Pancreas (tissue), 10 donors: Measurements from ENCODE around the gene AHSP. TPM values are rescaled to one million over a fixed set of nuclear protein-coding genes. Genes with fewer than 3 reads are reported as not detected.
A peak's percentile ranks its signal among the peaks of the same experiment; 100 is the strongest.

ENCODE experiments used
- ATAC-seq, 4 donors: fragments of 200-7000 bp; cut with Tn5 transposase; one replicate each; pipeline versions ENCODE4 v1.8.0 to v1.9.1; 2020; ENCODE audit warnings: mild to moderate bottlenecking in 4 of 4, moderate library complexity in 4 of 4
- DNase-seq, 6 donors: peaks; one replicate each; pipeline ENCODE4 v3.0.0-alpha.2; 2020
- FAIRE-seq: peaks from 2 replicates; lab custom pipeline; 2012; peaks lifted over from hg19 to GRCh38; lab: Jason Lieb, UNC
- H3K27ac ChIP-seq, 4 donors: fragments of 200-600 bp; sonication (generic); 1 replicate in 3 of 4; 2 replicates in 1 of 4; pipeline versions ENCODE4 v1.5.0 to v1.8.0; 2020
- H3K27me3 ChIP-seq, 4 donors: fragments of 200-600 bp; one replicate each; pipeline ENCODE4 v1.8.0; 2021
- H3K36me3 ChIP-seq, 3 donors: fragments of 200-600 bp; sonication (generic) in 1 of 3; one replicate each; pipeline versions ENCODE4 v1.5.0 to v1.8.0; 2020 to 2021
- H3K4me1 ChIP-seq, 3 donors: fragments of 200-600 bp; one replicate each; pipeline ENCODE4 v1.8.0; 2021
- H3K4me3 ChIP-seq, 4 donors: fragments of 200-600 bp; sonication (generic) in 2 of 4; one replicate each; pipeline versions ENCODE4 v1.5.0 to v1.8.0; 2020 to 2021
- H3K9me3 ChIP-seq, 4 donors: fragments of 200-600 bp; one replicate each; pipeline ENCODE4 v1.8.0; 2021
- CTCF ChIP-seq, 4 donors: fragments of 200-600 bp; sonication (generic) in 3 of 4; IDR thresholded peaks; one replicate each; pipeline versions ENCODE4 v1.5.0 to v1.8.0; 2021; ENCODE audit warnings: antibody characterized with exemption in 4 of 4
- WGBS, 2 donors: extraction: QIAGEN DNeasy Blood & Tissue Kit; methylation state at CpG; one replicate each; pipeline ENCODE4 v1.1.7; 2013; 5-methylcytosine and 5-hydroxymethylcytosine counted together
- intact Hi-C, 3 donors: fragments of 100-400 bp; cut with DNase I; formaldehyde crosslinking; loops; one replicate each; pipeline versions ENCODE4 v1.11.1 to v1.14.2; 2022
- polyA plus RNA-seq, 2 donors: library from polyadenylated mRNA; stranded (reverse); fragments of 200-250 nt; gene quantifications; one replicate each; pipeline ENCODE4 v1.2.3, GENCODE V29; 2013
- total RNA-seq, 6 donors: library from RNA; stranded (reverse); fragmentation: NEBNext Ultra II Directional in 4 of 6; extraction: Animal tissue kit (Norgen Biotek cat#: 25700) in 4 of 6; gene quantifications; one replicate each; pipeline versions ENCODE4 v1.2.1 to v1.2.4, GENCODE V29; 2021 to 2023
- donor health status: healthy with polysubstance abuse.
- donor health status: DM: no; HTN: no; CAD: no; lungs with moderate emphysema.
- donor health status: DM: no; HTN: no; CAD: no.
- donor health status: control.
- donor health status: control.
- donor health status: Bipolar disorder and iron deficiency.
- donor health status: DM: yes; HTN: yes; CAD: no.
- donor health status: DM: no; HTN: no; CAD: no.
- donor health status: DM: no; HTN: no; CAD: no.
- donor health status: DM: yes; HTN: yes; CAD: no.

Gene AHSP
- total and polyA plus RNA-seq, 8 donors = not detected

GRCh38 chr16:31489616-31490584, 37.8 kb upstream of the AHSP start:
- Histone ChIP-seq H3K4me1 (peaks cover 5 to 11% (median 7%) of the 10 kb centered on the region in 3 donors), H3K36me3 (peaks cover 4 to 14% (median 6%) of the 10 kb centered on the region in 3 donors), H3K27ac (no peak overlapping the region), H3K9me3 (no peaks in the 10 kb centered on the region), H3K4me3 (no peak overlapping the region), H3K27me3 (no peaks in the 10 kb centered on the region)
- intact Hi-C loops = loop anchor here in 1 of 3 donors (10.0 kb wide), 1 partner anchor 215 kb away; no protein-coding TSS in a partner anchor
- FAIRE-seq (no peak), DNase-seq (peak in 1 of 6 donors; percentile 70), ATAC-seq (no peak)
- 89 to 94% methylated on average over 21 to 22 of the region's 22 CpGs for WGBS, 2 donors
- no peak for TF ChIP-seq CTCF (IDR thresholded peaks at IDR 0.05)

GRCh38 chr16:31491778-31492418, 35.8 kb upstream of the AHSP start:
- no peak for ATAC-seq
- H3K27me3 ChIP-seq = no peaks in the 10 kb centered on the region
- FAIRE-seq = no peak
- peaks cover 4 to 29% (median 10%) of the 10 kb centered on the region in 3 donors for H3K36me3 ChIP-seq
- H3K27ac ChIP-seq = no peak overlapping the region
- peaks cover 5 to 11% (median 7%) of the 10 kb centered on the region in 3 donors for H3K4me1 ChIP-seq
- 96% methylated on average over 8 of the region's 8 CpGs for whole genome bisulfite sequencing, 2 donors
- no peak overlapping the region for H3K4me3 ChIP-seq
- intact Hi-C loops = no loop called here
- TF ChIP-seq CTCF (IDR thresholded peaks at IDR 0.05) = no peak
- no peaks in the 10 kb centered on the region for H3K9me3 ChIP-seq
- DNase-seq = peak in 1 of 6 donors; percentile 32

- no peak for ATAC-seq
- no peak for TF ChIP-seq CTCF (IDR thresholded peaks at IDR 0.05)
- H3K27ac ChIP-seq = no peak overlapping the region
- peaks cover 4 to 40% (median 10%) of the 10 kb centered on the region in 3 donors for H3K36me3 ChIP-seq
- no peak overlapping the region for H3K4me3 ChIP-seq
- no peaks in the 10 kb centered on the region for H3K27me3 ChIP-seq
- no peak for FAIRE-seq
- 93 to 97% methylated on average over 18 of the region's 18 CpGs for WGBS, 2 donors
- DNase-seq = peak in 1 of 6 donors; percentile 70
- no peaks in the 10 kb centered on the region for H3K9me3 ChIP-seq
- peaks cover under 1 to 2% (median under 1%) of the 10 kb centered on the region in 3 donors for H3K4me1 ChIP-seq
- intact Hi-C loops = no loop called here
Observed at GRCh38 chr16:31493506-31494125, 34.1 kb upstream of the AHSP start.

- 85 to 86% methylated on average over 10 of the region's 10 CpGs for WGBS, 2 donors
- no peaks in the 10 kb centered on the region for H3K9me3 ChIP-seq
- intact Hi-C loops = no loop called here
- H3K4me1 ChIP-seq = no peaks in the 10 kb centered on the region
- ATAC-seq (no peak), DNase-seq (no peak), FAIRE-seq (no peak)
- H3K36me3 ChIP-seq = peaks cover 4 to 47% (median 10%) of the 10 kb centered on the region in 3 donors
- no peaks in the 10 kb centered on the region for H3K27me3 ChIP-seq
- no peak for TF ChIP-seq CTCF (IDR thresholded peaks at IDR 0.05)
- H3K27ac ChIP-seq = no peak overlapping the region
- no peak overlapping the region for H3K4me3 ChIP-seq
Observed at GRCh38 chr16:31496670-31497069, 31.0 kb upstream of the AHSP start.
